ENCODE results near the gene LZTS2. TPM values are rescaled to one million over a fixed set of nuclear protein-coding genes. Genes with fewer than 3 reads are reported as not detected.

LZTS2 gene
- total RNA-seq, 2 experiments from 2014 or later = 14.5 to 15.5 TPM

GRCh38 chr10:100978901-100979195 lies 20.8 kb upstream of the LZTS2 start:
- CTCF ChIA-PET = no interaction called here

GRCh38 chr10:100979791-100980272 lies 19.8 kb upstream of the LZTS2 start:
- H3K27ac Mint-ChIP-seq = no peak overlapping the region
- no peaks in the 10 kb centered on the region for H3K4me1 Mint-ChIP-seq (ENCODE audit: low read depth)
- POLR2A ChIA-PET = no interaction called here
- no peak for ATAC-seq
- TF ChIP-seq CTCF (IDR thresholded peaks at IDR 0.05) = no peak
- H3K4me3 Mint-ChIP-seq = no peak overlapping the region
- DNase-seq = no peak
- intact Hi-C loops (cut with micrococcal nuclease) = no loop called here
- CTCF ChIA-PET = no interaction called here
- H3K36me3 Mint-ChIP-seq (ENCODE audit: low read depth) = peaks cover 2% of the 10 kb centered on the region
- H3K9me3 Mint-ChIP-seq = no peaks in the 10 kb centered on the region
- H3K27me3 Mint-ChIP-seq = no peaks in the 10 kb centered on the region

More at GRCh38 chr10:100978901-100979195, 20.8 kb upstream of the LZTS2 start:
- no peak for TF ChIP-seq CTCF (IDR thresholded peaks at IDR 0.05)
- H3K27me3 Mint-ChIP-seq = no peaks in the 10 kb centered on the region
- H3K36me3 Mint-ChIP-seq (ENCODE audit: low read depth) = peaks cover 2% of the 10 kb centered on the region
- ATAC-seq = no peak
- no peak overlapping the region for H3K4me3 Mint-ChIP-seq
- intact Hi-C loops (cut with micrococcal nuclease) = no loop called here
- no peaks in the 10 kb centered on the region for H3K4me1 Mint-ChIP-seq (ENCODE audit: low read depth)
- H3K9me3 Mint-ChIP-seq = no peaks in the 10 kb centered on the region
- POLR2A ChIA-PET = no interaction called here
- H3K27ac Mint-ChIP-seq = no peak overlapping the region
- DNase-seq = no peak

GRCh38 chr10:100980311-100980710 lies 19.3 kb upstream of the LZTS2 start:
- H3K4me3 Mint-ChIP-seq = no peak overlapping the region

GRCh38 chr10:100980711-100981110 lies 18.9 kb upstream of the LZTS2 start:
- H3K4me3 Mint-ChIP-seq = no peak overlapping the region
- ATAC-seq = no peak
- no peak for DNase-seq
- peaks cover 3% of the 10 kb centered on the region for H3K4me1 Mint-ChIP-seq (ENCODE audit: low read depth)
- intact Hi-C loops (cut with micrococcal nuclease) = no loop called here
- no peak for TF ChIP-seq CTCF (IDR thresholded peaks at IDR 0.05)
- no peaks in the 10 kb centered on the region for H3K9me3 Mint-ChIP-seq
- ChIA-PET POLR2A (interaction anchor here (0.9 kb wide), 1 partner anchor 10 kb away, joined by 3 read pairs; no protein-coding TSS in a partner anchor), CTCF (interaction anchor here (1.0 kb wide), 2 partner anchors 34 to 69 kb away, joined by 3 to 4 read pairs; no protein-coding TSS in a partner anchor)
- H3K36me3 Mint-ChIP-seq (ENCODE audit: low read depth) = peaks cover 2% of the 10 kb centered on the region
- H3K27me3 Mint-ChIP-seq = no peaks in the 10 kb centered on the region
- no peak overlapping the region for H3K27ac Mint-ChIP-seq

More at GRCh38 chr10:100980311-100980710, 19.3 kb upstream of the LZTS2 start:
- Mint-ChIP-seq H3K4me1 (ENCODE audit: low read depth) (no peaks in the 10 kb centered on the region), H3K27ac (no peak overlapping the region), H3K9me3 (no peaks in the 10 kb centered on the region), H3K36me3 (ENCODE audit: low read depth) (peaks cover 2% of the 10 kb centered on the region), H3K27me3 (no peaks in the 10 kb centered on the region)
- CTCF ChIA-PET = interaction anchor here (1.0 kb wide), 1 partner anchor 34 kb away, joined by 4 read pairs; no protein-coding TSS in a partner anchor
- intact Hi-C loops (cut with micrococcal nuclease) = no loop called here
- ATAC-seq (no peak), DNase-seq (no peak)
- POLR2A ChIA-PET = no interaction called here
- no peak for TF ChIP-seq CTCF (IDR thresholded peaks at IDR 0.05)

- peaks cover 8% of the 10 kb centered on the region for H3K4me1 Mint-ChIP-seq (ENCODE audit: low read depth)
- no peak overlapping the region for H3K27ac Mint-ChIP-seq
- ATAC-seq (no peak), DNase-seq (no peak)
- no peaks in the 10 kb centered on the region for H3K9me3 Mint-ChIP-seq
- ChIA-PET CTCF (interaction anchor here (1.0 to 1.8 kb wide), 3 partner anchors 33 to 69 kb away, joined by 3 to 5 read pairs (median 4); no protein-coding TSS in a partner anchor), POLR2A (interaction anchor here (0.9 kb wide), 1 partner anchor 10 kb away, joined by 3 read pairs; no protein-coding TSS in a partner anchor)
- no peaks in the 10 kb centered on the region for H3K27me3 Mint-ChIP-seq
- intact Hi-C loops (cut with micrococcal nuclease) = no loop called here
- TF ChIP-seq CTCF (IDR thresholded peaks at IDR 0.05) = no peak
- H3K4me3 Mint-ChIP-seq = no peak overlapping the region
- peaks cover 2% of the 10 kb centered on the region for H3K36me3 Mint-ChIP-seq (ENCODE audit: low read depth)
Measured at GRCh38 chr10:100981178-100981772, 18.3 kb upstream of the LZTS2 start.
